Uterus (tissue), 2 donors: ENCODE data around the gene TMIGD3.

Experiments
- CTCF ChIP-seq, 4 experiments: fragments of 200-600 bp in 2 of 4; fragments of 450-650 bp in 2 of 4; sonication (generic) in 2 of 4; IDR thresholded peaks; one replicate each; pipeline ENCODE4 v1.5.1; 2016 to 2019; ENCODE audit warnings: antibody characterized with exemption in 4 of 4, mild to moderate bottlenecking in 2 of 4, moderate library complexity in 1 of 4
- POLR2A ChIP-seq, 2 donors: fragments of 450-650 bp; IDR thresholded peaks; one replicate each; pipeline ENCODE4 v1.6.1; 2016; ENCODE audit warnings: antibody characterized with exemption in 2 of 2, mild to moderate bottlenecking in 1 of 2, moderate library complexity in 1 of 2

GRCh38 chr1:111474521-111474920 is 28.9 kb downstream of the TMIGD3 start:
- TF ChIP-seq CTCF (IDR thresholded peaks at IDR 0.05) (no peak), POLR2A (IDR thresholded peaks at IDR 0.05) (no peak)
